Endothelial cell of umbilical vein (primary cell): ENCODE data around the gene CPT1A. TPM values are rescaled to one million over a fixed set of nuclear protein-coding genes. Genes with fewer than 3 reads are reported as not detected.

Source experiments
- BruUV-seq: library from RNA; stranded (reverse); fragments of 400-500 nt; replicated peaks from 2 replicates; lab custom pipeline; 2021; lab: Mats Ljungman, UMichigan
- CTCF ChIA-PET: fragments of 300-600, 350-600 bp; sonication (Branson Sonifier 250); formaldehyde crosslinking; loops from one replicate; lab custom pipeline; 2021; ENCODE audit warnings: antibody characterized with exemption, inconsistent platforms; lab: Charles Lee
- POLR2A ChIA-PET: fragments of 300-600, 350-600 bp; sonication (Branson Sonifier 250); formaldehyde crosslinking; loops from one replicate; lab custom pipeline; 2021; ENCODE audit warnings: antibody characterized with exemption, inconsistent platforms; lab: Charles Lee
- DNase-seq: peaks from one replicate; pipeline ENCODE4 v3.0.0-alpha.2; 2011; ENCODE audit warnings: low read depth, low spot score
- FAIRE-seq: peaks from 2 replicates; lab custom pipeline; 2011; peaks lifted over from hg19 to GRCh38; lab: Jason Lieb, UNC
- H2AFZ ChIP-seq: 2 replicates; pipeline ENCODE4 v1.6.0; 2012; ENCODE audit warnings: low read depth, low read length, control low read depth, inconsistent platforms
- H3K27ac ChIP-seq: 2 replicates; pipeline ENCODE4 v1.5.1; 2011; ENCODE audit warnings: low read depth, mild to moderate bottlenecking, control low read depth, low read length, moderate library complexity; ENCODE audit not compliant: insufficient read depth
- H3K27me3 ChIP-seq, 2 experiments: 2 replicates each; pipeline versions ENCODE4 v1.6.0 to v1.6.1; 2011; ENCODE audit warnings: low read length in 2 of 2, mixed read lengths in 1 of 2; ENCODE audit not compliant: control insufficient read depth in 2 of 2, insufficient read depth in 2 of 2
- H3K36me3 ChIP-seq, 2 experiments: 2 replicates in 1 of 2; 3 replicates in 1 of 2; pipeline ENCODE4 v1.5.1; 2011; ENCODE audit warnings: low read length in 2 of 2, mild to moderate bottlenecking in 1 of 2, moderate library complexity in 1 of 2; ENCODE audit not compliant: control insufficient read depth in 2 of 2, insufficient read depth in 2 of 2; ENCODE audit errors: extremely low read depth in 1 of 2
- H3K4me1 ChIP-seq: 3 replicates; pipeline ENCODE4 v1.5.1; 2011; ENCODE audit warnings: mild to moderate bottlenecking, low read length; ENCODE audit not compliant: control insufficient read depth, insufficient read depth; ENCODE audit errors: extremely low read depth
- H3K4me2 ChIP-seq: 2 replicates; pipeline ENCODE4 v1.6.1; 2011; ENCODE audit warnings: low read length, control low read depth, mixed read lengths; ENCODE audit not compliant: insufficient read depth
- H3K4me3 ChIP-seq, 3 experiments: fragments of 200-600 bp in 1 of 3; sonication (generic), shearing (Covaris generic) in 1 of 3; replicated peaks in 1 of 3; 2 replicates each; pipeline ENCODE4 v1.5.1; 2011 to 2016; ENCODE audit warnings: control low read depth in 3 of 3, low read length in 3 of 3, mild to moderate bottlenecking in 2 of 3, inconsistent platforms in 1 of 3, low read depth in 1 of 3, moderate library complexity in 1 of 3; ENCODE audit not compliant: insufficient read depth in 1 of 3
- H3K79me2 ChIP-seq: 2 replicates; pipeline ENCODE4 v1.6.0; 2012; ENCODE audit warnings: low read length, inconsistent platforms; ENCODE audit not compliant: control insufficient read depth, insufficient read depth
- H3K9ac ChIP-seq: replicated peaks from 2 replicates; pipeline ENCODE3; 2011; ENCODE audit warnings: low read length, control low read depth; ENCODE audit not compliant: insufficient read depth; ENCODE audit errors: extremely low read depth
- H3K9me1 ChIP-seq: replicated peaks from 3 replicates; pipeline ENCODE4 v1.6.0; 2011; ENCODE audit warnings: mild to moderate bottlenecking, low read length; ENCODE audit not compliant: control insufficient read depth, insufficient read depth; ENCODE audit errors: extremely low read depth
- H3K9me3 ChIP-seq: replicated peaks from 2 replicates; pipeline ENCODE4 v1.5.1; 2012; ENCODE audit warnings: low read length, inconsistent platforms; ENCODE audit not compliant: control insufficient read depth, insufficient read depth
- H4K20me1 ChIP-seq: replicated peaks from 2 replicates; pipeline ENCODE3; 2011; ENCODE audit warnings: mild to moderate bottlenecking, low read length; ENCODE audit not compliant: control insufficient read depth, insufficient read depth; ENCODE audit errors: extremely low read depth
- EZH2 ChIP-seq: IDR thresholded peaks from 2 replicates; pipeline ENCODE4 v1.6.1; 2012; ENCODE audit warnings: borderline replicate concordance, low read depth, mild to moderate bottlenecking, moderate library complexity, low read length, inconsistent platforms; ENCODE audit not compliant: severe bottlenecking
- FOS ChIP-seq: IDR thresholded peaks from 2 replicates; pipeline ENCODE4 v1.6.1; 2011; ENCODE audit warnings: mild to moderate bottlenecking, low read length, moderate library complexity, borderline replicate concordance; ENCODE audit not compliant: insufficient read depth
- GATA2 ChIP-seq: IDR thresholded peaks from 2 replicates; pipeline ENCODE4 v1.7.0; 2011; ENCODE audit warnings: low read depth, mild to moderate bottlenecking, moderate library complexity, mixed read lengths, low read length; ENCODE audit not compliant: insufficient read length, insufficient read depth
- JUN ChIP-seq: IDR thresholded peaks from 2 replicates; pipeline ENCODE4 v1.6.1; 2011; ENCODE audit warnings: borderline replicate concordance, low read depth; ENCODE audit not compliant: insufficient read length, insufficient read depth
- MYC ChIP-seq: IDR thresholded peaks from one replicate; pipeline ENCODE4 v1.6.1; 2011; ENCODE audit warnings: mild to moderate bottlenecking, low read depth, low read length
- POLR2A ChIP-seq: IDR thresholded peaks from 2 replicates; pipeline ENCODE4 v1.6.1; 2012; ENCODE audit warnings: low read depth, mild to moderate bottlenecking, control low read depth, low read length
- POLR2AphosphoS5 ChIP-seq: IDR thresholded peaks from 2 replicates; pipeline ENCODE4 v1.6.1; 2012; ENCODE audit warnings: low read depth, mild to moderate bottlenecking, control low read depth, low read length, moderate library complexity; ENCODE audit not compliant: insufficient read depth
- dilution Hi-C: fragments of 300-500 bp; cut with MboI; formaldehyde crosslinking; loops from one replicate; pipeline ENCODE4 v1.15.0; 2019; ENCODE audit warnings: low sequenced_read_pairs; ENCODE audit not compliant: extremely low pct_ligation_motif_present
- intact Hi-C: fragments of 100-400 bp; cut with micrococcal nuclease; formaldehyde crosslinking; loops from one replicate; pipeline ENCODE4 v1.10.0; 2022
- polyA plus RNA-seq, 4 experiments: library from polyadenylated mRNA; depleted of rRNA in 3 of 4; stranded (reverse) in 3 of 4; unstranded in 1 of 4; fragments of >200 nt; gene quantifications; 2 replicates each; pipeline versions ENCODE4 v1.2.1 to v1.2.3, GENCODE V29; 2011 to 2012; ENCODE audit warnings: missing spikeins in 1 of 4
- total RNA-seq: library from RNA; stranded (reverse); gene quantifications from 2 replicates; pipeline ENCODE4 v1.2.3, GENCODE V29; 2021
- TF ChIP-seq, protein P1 (sequence below): IDR thresholded peaks from 2 replicates; pipeline ENCODE4 v1.6.1; 2011; ENCODE audit not compliant: insufficient read depth, insufficient read length
- TF ChIP-seq, protein P2 (sequence below), 2 donors: IDR thresholded peaks; 1 replicate in 1 of 2; 2 replicates in 1 of 2; pipeline ENCODE4 v1.5.1; 2011; ENCODE audit warnings: low read length in 2 of 2, mild to moderate bottlenecking in 2 of 2, moderate library complexity in 2 of 2, control low read depth in 1 of 2, inconsistent platforms in 1 of 2, low read depth in 1 of 2; ENCODE audit not compliant: insufficient read depth in 1 of 2; ENCODE audit errors: extremely low read depth in 1 of 2

The CPT1A gene
- total and polyA plus RNA-seq, 2 donors (not counting 3 experiments of a cell fraction or from before 2014, with no cell fraction given): 26.3 to 62.1 TPM

GRCh38 chr11:68721075-68721474 is 120.6 kb downstream of the CPT1A start:
- intact Hi-C loops: no loop called here
- Histone ChIP-seq H3K9me3 (no peaks in the 10 kb centered on the region), H3K4me2 (no peak overlapping the region), H3K9me1 (no peaks in the 10 kb centered on the region), H3K27ac (no peak overlapping the region), H3K36me3 (no peaks in the 10 kb centered on the region), H3K27me3 (peaks cover 18 to 36% of the 10 kb centered on the region in 2 experiments), H3K79me2 (no peaks in the 10 kb centered on the region), H3K9ac (no peak overlapping the region), H2AFZ (no peak overlapping the region), H4K20me1 (no peaks in the 10 kb centered on the region), H3K4me1 (no peaks in the 10 kb centered on the region), H3K4me3 (no peak overlapping the region)
- CTCF ChIA-PET: no interaction called here
- dilution Hi-C loops: no loop called here
- FAIRE-seq: no peak
- DNase-seq: no peak
- POLR2A ChIA-PET: no interaction called here
- TF ChIP-seq, protein P1, sequence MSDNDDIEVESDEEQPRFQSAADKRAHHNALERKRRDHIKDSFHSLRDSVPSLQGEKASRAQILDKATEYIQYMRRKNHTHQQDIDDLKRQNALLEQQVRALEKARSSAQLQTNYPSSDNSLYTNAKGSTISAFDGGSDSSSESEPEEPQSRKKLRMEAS: no peak
- no peak for TF ChIP-seq JUN
- no peak for TF ChIP-seq POLR2A
- no peak for TF ChIP-seq FOS
- TF ChIP-seq MYC: no peak
- no peak for TF ChIP-seq POLR2AphosphoS5
- TF ChIP-seq GATA2: no peak
- TF ChIP-seq EZH2: no peak
- TF ChIP-seq, protein P2, sequence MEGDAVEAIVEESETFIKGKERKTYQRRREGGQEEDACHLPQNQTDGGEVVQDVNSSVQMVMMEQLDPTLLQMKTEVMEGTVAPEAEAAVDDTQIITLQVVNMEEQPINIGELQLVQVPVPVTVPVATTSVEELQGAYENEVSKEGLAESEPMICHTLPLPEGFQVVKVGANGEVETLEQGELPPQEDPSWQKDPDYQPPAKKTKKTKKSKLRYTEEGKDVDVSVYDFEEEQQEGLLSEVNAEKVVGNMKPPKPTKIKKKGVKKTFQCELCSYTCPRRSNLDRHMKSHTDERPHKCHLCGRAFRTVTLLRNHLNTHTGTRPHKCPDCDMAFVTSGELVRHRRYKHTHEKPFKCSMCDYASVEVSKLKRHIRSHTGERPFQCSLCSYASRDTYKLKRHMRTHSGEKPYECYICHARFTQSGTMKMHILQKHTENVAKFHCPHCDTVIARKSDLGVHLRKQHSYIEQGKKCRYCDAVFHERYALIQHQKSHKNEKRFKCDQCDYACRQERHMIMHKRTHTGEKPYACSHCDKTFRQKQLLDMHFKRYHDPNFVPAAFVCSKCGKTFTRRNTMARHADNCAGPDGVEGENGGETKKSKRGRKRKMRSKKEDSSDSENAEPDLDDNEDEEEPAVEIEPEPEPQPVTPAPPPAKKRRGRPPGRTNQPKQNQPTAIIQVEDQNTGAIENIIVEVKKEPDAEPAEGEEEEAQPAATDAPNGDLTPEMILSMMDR (IDR thresholded peaks at IDR 0.05; ENCODE audit: extremely low read depth in 1 of 2, insufficient read depth in 1 of 2, low read depth in 1 of 2, low read length in 2 of 2): no peak
- no TSS peak for BruUV-seq
